GM23248 (cell line): ENCODE results near the gene SGSM1. TPM values are rescaled to one million over a fixed set of nuclear protein-coding genes. Genes with fewer than 3 reads are reported as not detected.

ENCODE experiments used
- DNase-seq: peaks from one replicate; pipeline ENCODE4 v3.0.0-alpha.2; 2015
- H2AFZ ChIP-seq: fragments of 200-600 bp; sonication (generic); 2 replicates; pipeline ENCODE4 v1.6.1; 2016; ENCODE audit warnings: antibody characterized with exemption
- H3F3A ChIP-seq: fragments of 200-600 bp; sonication (generic); 2 replicates; pipeline ENCODE4 v1.6.1; 2016; ENCODE audit warnings: mild to moderate bottlenecking, antibody characterized with exemption, mixed run types; ENCODE audit not compliant: insufficient read depth
- H3K27ac ChIP-seq: fragments of 200-600 bp; sonication (generic); 2 replicates; pipeline ENCODE4 v1.5.1; 2016; ENCODE audit warnings: mild to moderate bottlenecking
- H3K27me3 ChIP-seq: fragments of 200-600 bp; sonication (generic); replicated peaks from 2 replicates; pipeline ENCODE4 v1.6.1; 2016; ENCODE audit warnings: mild to moderate bottlenecking; ENCODE audit not compliant: insufficient read depth
- H3K36me3 ChIP-seq: fragments of 200-600 bp; sonication (generic); 2 replicates; pipeline ENCODE4 v1.6.1; 2016; ENCODE audit warnings: low read depth, mild to moderate bottlenecking
- H3K4me1 ChIP-seq: fragments of 200-600 bp; sonication (generic); 2 replicates; pipeline ENCODE4 v1.6.1; 2016; ENCODE audit warnings: mild to moderate bottlenecking; ENCODE audit not compliant: insufficient read depth
- H3K4me2 ChIP-seq: fragments of 200-600 bp; sonication (generic); one replicate; pipeline ENCODE4 v1.6.1; 2016; ENCODE audit warnings: mild to moderate bottlenecking; ENCODE audit not compliant: unreplicated experiment
- H3K4me3 ChIP-seq: fragments of 200-600 bp; sonication (generic); 2 replicates; pipeline ENCODE4 v1.5.1; 2016; ENCODE audit warnings: mild to moderate bottlenecking
- H3K79me2 ChIP-seq: fragments of 200-600 bp; sonication (generic); 2 replicates; pipeline ENCODE4 v1.6.1; 2016; ENCODE audit warnings: mild to moderate bottlenecking; ENCODE audit not compliant: insufficient read depth
- H3K9ac ChIP-seq: fragments of 200-600 bp; sonication (generic); 2 replicates; pipeline ENCODE4 v1.6.1; 2016; ENCODE audit warnings: mild to moderate bottlenecking
- H3K9me2 ChIP-seq: fragments of 200-600 bp; sonication (generic); 2 replicates; pipeline ENCODE4 v1.6.1; 2016; ENCODE audit warnings: mixed run types, mild to moderate bottlenecking, moderate library complexity; ENCODE audit not compliant: insufficient read depth
- H3K9me3 ChIP-seq: fragments of 200-600 bp; sonication (generic); one replicate; pipeline ENCODE4 v1.6.1; 2017; ENCODE audit warnings: low read depth
- H4K20me1 ChIP-seq: fragments of 200-600 bp; sonication (generic); 2 replicates; pipeline ENCODE4 v1.6.0; 2016; ENCODE audit not compliant: insufficient read depth
- EZH2 ChIP-seq: fragments of 200-600 bp; sonication (generic); IDR thresholded peaks from 2 replicates; pipeline ENCODE4 v1.6.1; 2018; ENCODE audit warnings: antibody characterized with exemption, mild to moderate bottlenecking; ENCODE audit not compliant: insufficient read depth, poor library complexity, severe bottlenecking
- EZH2phosphoT487 ChIP-seq: fragments of 200-600 bp; sonication (generic); IDR thresholded peaks from 2 replicates; pipeline ENCODE4 v1.6.1; 2018; ENCODE audit warnings: antibody characterized with exemption, moderate library complexity, mild to moderate bottlenecking, low read depth; ENCODE audit not compliant: insufficient read depth
- WGBS, 2 experiments: methylation state at CpG; one replicate each; pipeline ENCODE4 v1.1.6; 2015 to 2017; ENCODE audit warnings: low lambda C conversion rate in 2 of 2, low coverage in 1 of 2; ENCODE audit errors: missing lambda C conversion rate in 2 of 2; 5-methylcytosine and 5-hydroxymethylcytosine counted together
- in situ Hi-C: fragments of 300-500 bp; cut with MboI; formaldehyde crosslinking; loops from 2 replicates; pipeline ENCODE4 v1.15.0; 2020
- polyA plus RNA-seq: library from polyadenylated mRNA; unstranded; fragments of >200 nt; fragmentation: Nextera tagmentation; extraction: Ambion mirVana; gene quantifications from 2 replicates; pipeline ENCODE4 v1.2.1, GENCODE V29; 2016
- total RNA-seq: library from RNA; depleted of rRNA; stranded (reverse); fragments of >200 nt; shearing (Covaris generic); gene quantifications from 2 replicates; pipeline ENCODE4 v1.2.3, GENCODE V29; 2014

SGSM1 gene
- total and polyA plus RNA-seq, 2 experiments from 2014 or later: not detected

DNA sequence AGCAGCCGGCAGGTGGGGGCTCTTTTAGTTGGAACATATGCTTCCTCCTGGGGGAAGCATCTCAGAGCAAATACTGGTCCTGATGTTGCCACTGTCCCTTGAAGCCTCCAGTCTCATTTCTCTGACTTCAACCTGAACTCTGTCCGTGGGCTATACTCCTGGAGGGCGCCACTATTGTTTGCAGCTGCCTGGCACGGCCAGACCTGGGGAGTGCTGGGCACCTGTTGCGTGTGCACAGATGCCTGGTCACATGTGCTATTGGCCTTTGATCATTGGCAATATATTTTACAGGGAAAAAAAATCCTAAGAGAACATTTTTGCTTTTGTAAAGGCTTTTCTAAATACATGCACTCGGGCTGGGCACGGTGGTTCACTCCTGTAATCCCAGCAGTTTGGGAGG lies 122.3 kb downstream of the SGSM1 start:
- Histone ChIP-seq H3K79me2 (no peaks in the 10 kb centered on the region), H2AFZ (no peak overlapping the region), H3K4me2 (no peak overlapping the region), H3F3A (no peaks in the 10 kb centered on the region), H3K4me1 (no peaks in the 10 kb centered on the region), H3K9ac (no peak overlapping the region), H3K27ac (no peak overlapping the region), H3K9me2 (no peaks in the 10 kb centered on the region), H3K4me3 (no peak overlapping the region), H4K20me1 (no peaks in the 10 kb centered on the region), H3K9me3 (no peaks in the 10 kb centered on the region), H3K36me3 (no peaks in the 10 kb centered on the region), H3K27me3 (no peaks in the 10 kb centered on the region)
- in situ Hi-C loops: no loop called here
- WGBS, 2 experiments: 44 to 45% methylated on average over 7 of the region's 7 CpGs
- TF ChIP-seq EZH2phosphoT487 (no peak), EZH2 (no peak)
- DNase-seq: no peak

- DNase-seq: no peak
- Histone ChIP-seq H3K36me3 (no peaks in the 10 kb centered on the region), H4K20me1 (no peaks in the 10 kb centered on the region), H3K4me1 (no peaks in the 10 kb centered on the region), H3K9me2 (no peaks in the 10 kb centered on the region), H2AFZ (no peak overlapping the region), H3K9ac (no peak overlapping the region), H3K27me3 (no peaks in the 10 kb centered on the region), H3K4me2 (no peak overlapping the region), H3F3A (no peaks in the 10 kb centered on the region), H3K4me3 (no peak overlapping the region), H3K79me2 (no peaks in the 10 kb centered on the region), H3K9me3 (no peaks in the 10 kb centered on the region), H3K27ac (no peak overlapping the region)
- in situ Hi-C loops: no loop called here
- TF ChIP-seq EZH2 (no peak), EZH2phosphoT487 (no peak)
- 29 to 38% methylated on average over 3 of the region's 3 CpGs for WGBS, 2 experiments
Measured at GRCh38 chr22:24930678-24931077, 124.7 kb downstream of the SGSM1 start.

- Histone ChIP-seq H3K9ac (no peak overlapping the region), H3K79me2 (no peaks in the 10 kb centered on the region), H3K9me2 (no peaks in the 10 kb centered on the region), H3K36me3 (no peaks in the 10 kb centered on the region), H3K4me1 (no peaks in the 10 kb centered on the region), H3K4me3 (no peak overlapping the region), H4K20me1 (no peaks in the 10 kb centered on the region), H3K9me3 (no peaks in the 10 kb centered on the region), H3K4me2 (no peak overlapping the region), H2AFZ (no peak overlapping the region), H3K27ac (no peak overlapping the region), H3F3A (no peaks in the 10 kb centered on the region), H3K27me3 (0 out of 2 replicates have a peak, but pooled peaks cover 6% of the 10 kb centered on the region)
- DNase-seq: no peak
- in situ Hi-C loops: no loop called here
- TF ChIP-seq EZH2: no peak
- TF ChIP-seq EZH2phosphoT487: no peak
Measured at GRCh38 chr22:24935771-24936483, 129.9 kb downstream of the SGSM1 start.

DNA sequence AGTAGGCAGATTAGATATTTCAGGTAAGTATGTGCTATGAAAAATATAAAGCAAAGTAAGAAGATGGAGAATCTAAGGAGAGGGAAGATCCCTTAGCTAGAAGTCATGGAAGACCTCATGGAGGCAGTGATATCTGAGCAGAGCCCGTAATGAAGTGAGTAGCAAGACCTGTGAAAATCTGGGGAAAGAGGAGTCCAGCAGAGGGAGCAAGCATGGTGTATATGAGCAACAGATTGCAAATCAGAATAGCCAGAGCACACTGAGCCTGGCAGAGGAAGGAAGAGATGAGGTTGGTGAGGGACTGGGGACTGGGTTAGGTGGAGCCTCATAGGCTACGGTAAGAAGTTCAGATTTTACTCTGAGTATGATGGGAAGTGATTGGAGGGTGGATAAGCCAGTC lies 131.1 kb downstream of the SGSM1 start:
- H3K4me3 ChIP-seq: no peak overlapping the region
- H4K20me1 ChIP-seq: no peaks in the 10 kb centered on the region
- H2AFZ ChIP-seq: no peak overlapping the region
- TF ChIP-seq EZH2phosphoT487: no peak
- TF ChIP-seq EZH2: no peak
- in situ Hi-C loops: no loop called here
- no peaks in the 10 kb centered on the region for H3K36me3 ChIP-seq
- H3K9me2 ChIP-seq: no peaks in the 10 kb centered on the region
- H3K4me1 ChIP-seq: no peaks in the 10 kb centered on the region
- no peaks in the 10 kb centered on the region for H3F3A ChIP-seq
- H3K9me3 ChIP-seq: no peaks in the 10 kb centered on the region
- H3K9ac ChIP-seq: no peak overlapping the region
- 0 out of 2 replicates have a peak, but pooled peaks cover 6% of the 10 kb centered on the region for H3K27me3 ChIP-seq
- H3K79me2 ChIP-seq: no peaks in the 10 kb centered on the region
- H3K27ac ChIP-seq: no peak overlapping the region
- DNase-seq: peak; percentile 35
- no peak overlapping the region for H3K4me2 ChIP-seq
- 28 to 40% methylated on average over 2 of the region's 2 CpGs for WGBS, 2 experiments
